A673 (cell line): ENCODE results near the gene MAGEE2. TPM values are rescaled to one million over a fixed set of nuclear protein-coding genes. Genes with fewer than 3 reads are reported as not detected.

ENCODE experiments used
- BruUV-seq: library from RNA; stranded (reverse); fragments of 400-500 nt; replicated peaks from 2 replicates; lab custom pipeline; 2021; lab: Mats Ljungman, UMichigan
- CTCF ChIA-PET: fragments of 300-600 bp; sonication (Branson Sonifier 250); formaldehyde crosslinking; loops from one replicate; lab custom pipeline; 2022; ENCODE audit warnings: antibody characterized with exemption; lab: Charles Lee
- POLR2A ChIA-PET: fragments of 300-600 bp; sonication (Branson Sonifier 250); formaldehyde crosslinking; loops from one replicate; lab custom pipeline; 2022; ENCODE audit warnings: antibody characterized with exemption; ENCODE audit not compliant: low non-redundant PET; lab: Charles Lee
- DNase-seq: peaks from one replicate; pipeline ENCODE4 v3.0.0-alpha.2; 2015; ENCODE audit warnings: low spot score
- H3K27ac ChIP-seq: fragments of 200-600 bp; sonication (generic); 2 replicates; pipeline ENCODE4 v1.5.1; 2016; ENCODE audit warnings: mixed run types, low read depth, mild to moderate bottlenecking, mixed read lengths, antibody characterized with exemption, low read length; ENCODE audit not compliant: poor library complexity, severe bottlenecking
- H3K27me3 ChIP-seq: fragments of 200-600 bp; sonication (generic); replicated peaks from 2 replicates; pipeline ENCODE4 v1.6.1; 2017; ENCODE audit warnings: mixed run types, low read depth, mild to moderate bottlenecking, mixed read lengths, antibody characterized with exemption, low read length; ENCODE audit not compliant: insufficient read depth, poor library complexity
- H3K36me3 ChIP-seq: fragments of 200-600 bp; sonication (generic); 2 replicates; pipeline ENCODE4 v1.6.1; 2016; ENCODE audit warnings: mixed run types, mild to moderate bottlenecking, mixed read lengths, antibody characterized with exemption, low read length; ENCODE audit not compliant: insufficient read depth, poor library complexity, severe bottlenecking
- H3K4me1 ChIP-seq: fragments of 200-600 bp; sonication (generic); 2 replicates; pipeline ENCODE4 v1.6.1; 2017; ENCODE audit warnings: mixed run types, mild to moderate bottlenecking, mixed read lengths, antibody characterized with exemption, low read length; ENCODE audit not compliant: insufficient read depth, poor library complexity, severe bottlenecking
- H3K4me3 ChIP-seq: fragments of 200-600 bp; sonication (generic); 2 replicates; pipeline ENCODE4 v1.5.1; 2016; ENCODE audit warnings: low read depth, mixed run types, mild to moderate bottlenecking, mixed read lengths, low read length; ENCODE audit not compliant: poor library complexity, severe bottlenecking
- H3K9me3 ChIP-seq: fragments of 200-600 bp; sonication (generic); 2 replicates; pipeline ENCODE4 v1.6.1; 2016; ENCODE audit warnings: mixed run types, low read depth, mild to moderate bottlenecking, mixed read lengths, antibody characterized with exemption, low read length; ENCODE audit not compliant: poor library complexity, severe bottlenecking
- EZH2 ChIP-seq: fragments of 200-600 bp; sonication (generic); IDR thresholded peaks from 2 replicates; pipeline ENCODE4 v1.6.1; 2017; ENCODE audit warnings: borderline replicate concordance, low read depth, mild to moderate bottlenecking, mixed read lengths, antibody characterized with exemption, low read length; ENCODE audit not compliant: poor library complexity, severe bottlenecking
- intact Hi-C: fragments of 100-400 bp; cut with micrococcal nuclease; formaldehyde crosslinking; loops from one replicate; pipeline ENCODE4 v1.10.0; 2022; ENCODE audit not compliant: unreplicated experiment
- total RNA-seq: library from RNA; stranded (reverse); gene quantifications from 2 replicates; pipeline ENCODE4 v1.2.3, GENCODE V29; 2021
- TF ChIP-seq, protein P1 (sequence below): fragments of 300-800, 200-600 bp; sonication (generic); conservative IDR thresholded peaks from 2 replicates; pipeline ENCODE4 v1.5.1; 2017; ENCODE audit warnings: low read depth, mild to moderate bottlenecking, antibody characterized with exemption, low read length, moderate library complexity, mixed read lengths

The MAGEE2 gene
- total RNA-seq, 1 experiment from 2014 or later, result not detected

DNA sequence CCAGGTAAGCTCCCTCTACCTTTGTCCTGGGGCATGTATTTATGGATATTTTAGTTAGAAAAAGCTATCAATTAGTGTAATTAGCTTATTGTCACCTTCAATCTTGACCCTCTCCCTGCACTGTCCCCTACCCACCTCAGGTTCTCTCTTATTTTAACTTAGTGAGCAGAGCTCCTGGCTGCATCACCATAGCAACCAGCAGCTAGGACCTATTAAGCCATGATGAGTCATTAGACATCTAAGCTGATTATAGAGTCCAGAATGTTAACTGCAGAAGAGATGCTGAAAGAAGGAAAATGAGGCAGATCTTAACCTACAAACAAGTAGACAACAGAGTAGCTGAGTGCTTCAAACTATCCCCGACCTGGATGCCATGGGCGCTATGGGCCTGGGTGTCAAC lies 36.6 kb downstream of the MAGEE2 start:
- no peaks in the 10 kb centered on the region for H3K9me3 ChIP-seq
- no peaks in the 10 kb centered on the region for H3K4me1 ChIP-seq
- peak; percentile 2 for DNase-seq
- H3K36me3 ChIP-seq, result no peaks in the 10 kb centered on the region
- no peaks in the 10 kb centered on the region for H3K27me3 ChIP-seq
- BruUV-seq, result no TSS peak
- no peak overlapping the region for H3K4me3 ChIP-seq
- no peak for TF ChIP-seq EZH2
- TF ChIP-seq, protein P1, sequence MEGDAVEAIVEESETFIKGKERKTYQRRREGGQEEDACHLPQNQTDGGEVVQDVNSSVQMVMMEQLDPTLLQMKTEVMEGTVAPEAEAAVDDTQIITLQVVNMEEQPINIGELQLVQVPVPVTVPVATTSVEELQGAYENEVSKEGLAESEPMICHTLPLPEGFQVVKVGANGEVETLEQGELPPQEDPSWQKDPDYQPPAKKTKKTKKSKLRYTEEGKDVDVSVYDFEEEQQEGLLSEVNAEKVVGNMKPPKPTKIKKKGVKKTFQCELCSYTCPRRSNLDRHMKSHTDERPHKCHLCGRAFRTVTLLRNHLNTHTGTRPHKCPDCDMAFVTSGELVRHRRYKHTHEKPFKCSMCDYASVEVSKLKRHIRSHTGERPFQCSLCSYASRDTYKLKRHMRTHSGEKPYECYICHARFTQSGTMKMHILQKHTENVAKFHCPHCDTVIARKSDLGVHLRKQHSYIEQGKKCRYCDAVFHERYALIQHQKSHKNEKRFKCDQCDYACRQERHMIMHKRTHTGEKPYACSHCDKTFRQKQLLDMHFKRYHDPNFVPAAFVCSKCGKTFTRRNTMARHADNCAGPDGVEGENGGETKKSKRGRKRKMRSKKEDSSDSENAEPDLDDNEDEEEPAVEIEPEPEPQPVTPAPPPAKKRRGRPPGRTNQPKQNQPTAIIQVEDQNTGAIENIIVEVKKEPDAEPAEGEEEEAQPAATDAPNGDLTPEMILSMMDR, result no peak
- no peak overlapping the region for H3K27ac ChIP-seq
- intact Hi-C loops, result no loop called here
- CTCF ChIA-PET, result no interaction called here
- POLR2A ChIA-PET, result no interaction called here

DNA sequence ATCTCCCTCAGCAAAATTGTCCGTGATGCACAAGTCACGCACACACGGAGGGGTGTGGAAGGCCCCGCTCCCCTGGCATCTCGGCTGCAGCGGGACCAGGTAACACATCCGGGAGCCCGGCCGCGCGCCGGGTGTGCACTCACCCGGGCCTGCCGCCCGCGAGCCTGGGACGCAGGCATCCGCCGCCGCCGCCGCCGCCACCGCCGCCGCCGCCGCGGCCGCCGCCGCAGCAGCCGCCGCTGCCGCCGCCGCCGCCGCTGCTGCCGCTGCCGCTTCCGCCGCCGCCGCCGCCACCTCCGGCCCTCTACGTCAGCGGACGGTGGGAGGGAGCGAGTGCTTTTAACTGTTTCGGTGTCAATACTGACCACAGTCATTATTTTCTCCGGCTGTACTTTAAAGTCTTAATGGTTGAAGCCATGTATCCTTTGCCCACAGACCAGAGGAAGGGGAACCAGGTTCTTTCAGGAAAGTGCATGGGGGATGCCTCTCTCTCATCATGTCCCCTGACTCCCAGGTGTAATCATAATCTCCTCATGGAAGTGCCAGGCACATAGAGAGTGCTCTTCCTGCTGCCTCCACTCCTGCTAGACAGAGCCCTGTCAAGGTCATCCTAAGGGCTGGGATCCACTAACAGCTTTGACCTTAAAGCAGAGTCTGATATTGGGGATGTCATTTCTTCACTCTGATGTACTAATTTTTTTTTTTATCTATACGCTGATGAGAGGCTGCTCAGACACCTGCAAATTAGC lies 38.0 kb downstream of the MAGEE2 start:
- no TSS peak for BruUV-seq
- ChIA-PET CTCF (no interaction called here), POLR2A (no interaction called here)
- peak; percentile 4 for DNase-seq
- Histone ChIP-seq H3K27me3 (no peaks in the 10 kb centered on the region), H3K36me3 (no peaks in the 10 kb centered on the region), H3K4me1 (no peaks in the 10 kb centered on the region), H3K27ac (no peak overlapping the region), H3K9me3 (no peaks in the 10 kb centered on the region), H3K4me3 (peak overlapping the region; percentile 12)
- intact Hi-C loops, result no loop called here
- TF ChIP-seq EZH2, result no peak
- TF ChIP-seq, protein P1, result no peak
